Motor neuron (in vitro differentiated cells): Measurements from ENCODE around the gene FBXW12. TPM values are rescaled to one million over a fixed set of nuclear protein-coding genes. Genes with fewer than 3 reads are reported as not detected.

ENCODE experiments used
- ATAC-seq, 8 experiments: fragments of 200-7000 bp; cut with Tn5 transposase; replicated peaks in 6 of 8; 2 replicates each; pipeline ENCODE4 v1.8.0; 2021; ENCODE audit warnings: mild to moderate bottlenecking in 8 of 8, moderate library complexity in 8 of 8
- H3K27ac ChIP-seq, 2 donors: fragments of 250-450 bp; sonication (Bioruptor Pico); 2 replicates each; pipeline ENCODE4 v1.9.0; 2021; ENCODE audit warnings: antibody characterized with exemption in 2 of 2, mild to moderate bottlenecking in 2 of 2, moderate library complexity in 1 of 2
- H3K4me1 ChIP-seq, 2 donors: fragments of 250-450 bp; sonication (Bioruptor Pico); replicated peaks in 1 of 2; 2 replicates each; pipeline ENCODE4 v1.6.1; 2021; ENCODE audit warnings: antibody characterized with exemption in 2 of 2, mild to moderate bottlenecking in 2 of 2, moderate library complexity in 1 of 2
- H3K4me3 ChIP-seq, 5 donors: fragments of 250-450 bp; sonication (Bioruptor Pico); 2 replicates each; pipeline ENCODE4 v1.9.0; 2021; ENCODE audit warnings: antibody characterized with exemption in 5 of 5, mild to moderate bottlenecking in 5 of 5, moderate library complexity in 4 of 5
- WGBS, 10 experiments: fragments of 450-650 bp; shearing (Covaris generic); methylation state at CpG; one replicate each; pipeline ENCODE4 v1.0.0; 2022; 5-methylcytosine and 5-hydroxymethylcytosine counted together
- in situ Hi-C, 9 experiments: fragments of 400-800 bp; cut with MboI; loops; one replicate each; pipeline ENCODE4 v1.15.0; 2021; ENCODE audit warnings: low sequenced_read_pairs in 9 of 9, low pct_unique_long_range_greater_than_20kb in 2 of 9; ENCODE audit not compliant: unreplicated experiment in 9 of 9
- total RNA-seq, 8 experiments: library from RNA; unstranded; fragments of 300-600 nt; gene quantifications; 2 replicates each; pipeline versions ENCODE4 v1.2.3 to v1.2.4, GENCODE V29; 2022

FBXW12 gene
- total RNA-seq, 8 experiments from 2014 or later: 0.15 to 0.96 (median 0.38) TPM; not detected in 1

GRCh38 chr3:48423241-48423882 is 51.3 kb downstream of the FBXW12 start:
- 67 to 95% (median 80%) methylated on average over 3 to 5 of the region's 25 CpGs; no CpG with 5 or more reads in 6 of the 10 experiments for WGBS, 10 experiments
- Histone ChIP-seq H3K4me1 (peaks cover 27 to 33% of the 10 kb centered on the region in 2 donors), H3K27ac (no peak overlapping the region), H3K4me3 (no peak overlapping the region)
- in situ Hi-C loops: no loop called here
- ATAC-seq: no peak

DNA sequence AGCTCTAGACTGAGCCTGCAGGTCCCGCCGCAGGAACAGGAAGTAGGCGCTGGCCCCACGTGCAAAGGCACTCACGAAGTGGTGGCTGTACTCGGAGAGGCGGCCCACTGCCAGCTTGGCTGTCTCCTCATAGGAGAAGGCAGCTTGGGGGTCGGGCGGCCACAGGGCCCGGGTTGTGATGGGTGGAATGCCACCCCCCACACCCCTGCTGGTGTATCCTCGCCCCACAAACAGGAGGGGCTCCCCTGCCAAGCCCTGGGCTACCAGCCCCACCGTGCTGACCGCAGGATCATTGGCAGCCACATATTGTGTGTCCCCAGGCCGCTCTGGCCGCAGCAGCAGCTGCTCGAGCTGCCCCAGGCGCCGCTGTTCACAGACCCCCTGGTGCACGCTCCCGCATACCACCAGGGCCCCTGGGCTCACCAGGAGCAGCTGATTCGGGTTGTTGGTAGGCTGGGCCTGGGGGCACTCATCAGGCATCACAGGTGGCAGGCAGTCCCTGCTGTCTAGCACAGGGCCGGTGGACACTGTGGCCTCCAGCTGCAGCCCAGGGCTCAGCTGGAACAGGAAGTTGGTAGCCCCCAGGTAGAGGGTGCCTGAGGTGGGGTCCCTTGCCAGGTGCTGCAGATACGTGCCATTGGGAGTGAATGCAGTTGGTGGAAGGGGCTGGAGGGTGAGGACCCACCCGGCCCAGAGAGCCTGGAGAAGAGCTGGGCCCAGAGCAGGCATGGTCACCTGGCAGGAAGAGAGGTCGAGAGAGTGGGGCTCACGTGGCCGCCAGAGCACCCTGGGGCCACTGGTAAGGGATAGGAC is 52.1 kb downstream of the FBXW12 start:
- no peak overlapping the region for H3K27ac ChIP-seq
- no peak for ATAC-seq
- H3K4me3 ChIP-seq: no peak overlapping the region
- 91 to 100% (median 94%) methylated on average over 2 to 6 of the region's 27 CpGs; no CpG with 5 or more reads in 6 of the 10 experiments for WGBS, 10 experiments
- in situ Hi-C loops: no loop called here
- peaks cover 27 to 34% of the 10 kb centered on the region in 2 donors for H3K4me1 ChIP-seq

DNA sequence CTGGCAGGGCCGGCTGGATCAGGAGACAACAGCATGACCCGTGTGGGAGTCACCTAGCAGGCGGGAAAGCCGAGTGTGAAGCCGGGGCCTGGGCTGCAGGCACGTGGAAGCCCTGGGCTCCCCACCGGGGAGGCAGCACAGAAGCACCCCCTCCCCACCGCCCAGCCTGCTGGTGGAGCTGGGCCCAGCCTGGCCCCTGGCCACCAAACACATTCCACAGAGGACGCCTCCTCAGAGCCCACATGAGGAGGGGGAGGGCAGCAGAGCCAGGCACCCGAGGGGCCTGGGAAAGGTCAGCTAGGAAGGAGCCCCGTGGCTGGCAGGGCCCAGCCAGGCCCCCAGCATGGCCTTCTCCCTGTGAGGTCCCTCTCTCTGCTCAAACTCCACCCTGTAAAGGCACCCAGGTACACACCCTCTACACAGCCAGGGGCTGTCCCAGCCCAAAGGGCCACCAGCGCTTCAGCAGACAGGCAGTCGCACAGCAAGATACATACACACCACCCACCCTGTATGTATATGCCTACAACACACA is 53.3 kb downstream of the FBXW12 start:
- Histone ChIP-seq H3K27ac (no peak overlapping the region), H3K4me1 (peaks cover 31 to 37% of the 10 kb centered on the region in 2 donors), H3K4me3 (no peak overlapping the region)
- peak in 4 of 8 experiments; percentile 1 to 11 (median 8) for ATAC-seq
- in situ Hi-C loops: loop anchor here in 5 of 9 experiments (25.0 kb wide), 2 partner anchors 163 to 188 kb away; partner anchors contain the start of gene ZNF589 (in 1 of the 5)
- WGBS, 10 experiments: 72 to 100% (median 80%) methylated on average over 1 to 4 of the region's 13 CpGs; no CpG with 5 or more reads in 7 of the 10 experiments

GRCh38 chr3:48426401-48426909 is 54.4 kb downstream of the FBXW12 start:
- peaks cover 31 to 37% of the 10 kb centered on the region in 2 donors for H3K4me1 ChIP-seq
- in situ Hi-C loops: loop anchor here in 5 of 9 experiments (25.0 kb wide), 2 partner anchors 164 to 189 kb away; partner anchors contain the start of gene ZNF589 (in 1 of the 5)
- WGBS, 10 experiments: 26 to 100% (median 78%) methylated on average over 1 to 6 of the region's 11 CpGs; no CpG with 5 or more reads in 4 of the 10 experiments
- no peak overlapping the region for H3K27ac ChIP-seq
- ATAC-seq: peak in 1 of 8 experiments; percentile 1
- no peak overlapping the region for H3K4me3 ChIP-seq

- Histone ChIP-seq H3K27ac (no peak overlapping the region), H3K4me3 (peak overlapping the region in 2 of 5 donors; percentile 4 to 88), H3K4me1 (peaks cover 31 to 37% of the 10 kb centered on the region in 2 donors)
- 33 to 100% (median 62%) methylated on average over 1 to 6 of the region's 8 CpGs; no CpG with 5 or more reads in 2 of the 10 experiments for WGBS, 10 experiments
- in situ Hi-C loops: loop anchor here in 5 of 9 experiments (25.0 kb wide), 2 partner anchors 165 to 190 kb away; partner anchors contain the start of gene ZNF589 (in 1 of the 5)
- peak in 3 of 8 experiments; percentile 2 to 11 (median 6) for ATAC-seq
Measured at GRCh38 chr3:48426944-48427629, 55.1 kb downstream of the FBXW12 start.

DNA sequence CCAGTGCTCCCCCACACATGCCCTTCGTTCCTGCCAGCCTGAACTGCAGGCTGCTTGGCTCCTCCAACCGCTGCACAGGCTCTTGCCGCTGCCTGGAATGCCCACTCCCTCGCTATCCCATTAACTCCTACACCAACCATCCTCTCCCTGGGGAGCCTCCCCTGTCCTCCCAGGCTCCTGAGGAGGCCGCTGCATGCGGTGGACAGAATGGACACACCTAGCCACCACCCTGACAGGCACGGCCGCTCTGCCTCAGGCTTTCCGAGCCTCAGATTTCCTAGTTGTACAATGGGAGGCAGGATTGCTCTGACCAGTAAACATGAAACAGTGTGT is 55.6 kb downstream of the FBXW12 start:
- WGBS, 10 experiments: 36 to 80% (median 80%) methylated on average over 1 to 6 of the region's 9 CpGs; no CpG with 5 or more reads in 7 of the 10 experiments
- Histone ChIP-seq H3K4me1 (peaks cover 31 to 37% of the 10 kb centered on the region in 2 donors), H3K27ac (no peak overlapping the region), H3K4me3 (peak overlapping the region in 3 of 5 donors; percentile 4 to 93 (median 88))
- peak in 2 of 8 experiments; percentile 0 to 2 for ATAC-seq
- in situ Hi-C loops: loop anchor here in 5 of 9 experiments (25.0 kb wide), 2 partner anchors 165 to 190 kb away; partner anchors contain the start of gene ZNF589 (in 1 of the 5)

GRCh38 chr3:48428088-48428571 is 56.1 kb downstream of the FBXW12 start:
- Histone ChIP-seq H3K27ac (peak overlapping the region; percentile 93 to 94), H3K4me1 (peaks cover 31 to 37% of the 10 kb centered on the region in 2 donors), H3K4me3 (peak overlapping the region; percentile 82 to 93 (median 88))
- 13 to 67% (median 20%) methylated on average over 1 to 6 of the region's 7 CpGs; no CpG with 5 or more reads in 6 of the 10 experiments for WGBS, 10 experiments
- ATAC-seq: no peak
- in situ Hi-C loops: loop anchor here in 5 of 9 experiments (25.0 kb wide), 2 partner anchors 166 to 191 kb away; partner anchors contain the start of gene ZNF589 (in 1 of the 5)

GRCh38 chr3:48428572-48429316 is 56.7 kb downstream of the FBXW12 start:
- peak; percentile 0 to 64 (median 52) for ATAC-seq
- in situ Hi-C loops: loop anchor here in 5 of 9 experiments (25.0 kb wide), 2 partner anchors 166 to 191 kb away; partner anchors contain the start of gene ZNF589 (in 1 of the 5)
- Histone ChIP-seq H3K4me1 (peaks cover 31 to 37% of the 10 kb centered on the region in 2 donors), H3K27ac (peak overlapping the region; percentile 93 to 94), H3K4me3 (peak overlapping the region; percentile 82 to 93 (median 88))
- 0% methylated on average over 2 of the region's 60 CpGs; no CpG with 5 or more reads in 9 of the 10 experiments for WGBS, 10 experiments

DNA sequence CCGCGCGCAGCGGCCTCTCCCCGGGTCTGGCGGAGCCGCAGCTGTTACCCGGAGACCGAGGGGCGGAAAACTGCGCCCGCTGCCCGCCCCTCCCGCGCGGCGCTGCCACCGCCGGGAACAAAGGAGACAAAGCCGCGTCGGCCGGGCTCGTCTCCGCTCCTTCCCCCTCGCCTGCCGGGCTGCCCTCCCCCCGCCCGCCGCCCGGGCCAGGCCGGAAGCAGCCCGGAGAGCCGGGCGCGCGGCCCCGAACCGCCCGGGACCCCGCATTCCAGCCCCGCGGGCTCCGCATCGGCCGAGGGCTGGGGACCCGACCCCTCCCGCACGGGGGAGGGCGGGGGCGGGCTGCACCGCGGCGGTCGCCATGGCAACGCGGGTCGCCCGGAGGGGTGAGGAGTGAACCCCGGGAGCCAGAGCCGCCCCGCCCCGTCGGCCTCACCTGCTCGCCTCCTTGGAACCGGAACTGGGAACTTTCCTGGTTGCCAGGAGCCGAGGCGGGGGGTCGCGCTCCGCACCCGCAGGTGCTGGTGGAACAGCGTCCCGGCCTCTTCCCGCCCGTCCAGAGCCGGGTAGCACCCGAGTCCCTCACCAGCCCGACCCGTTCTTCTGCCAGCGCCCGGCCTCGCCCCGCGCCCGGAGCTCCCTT is 57.4 kb downstream of the FBXW12 start:
- H3K4me1 ChIP-seq: peaks cover 31 to 37% of the 10 kb centered on the region in 2 donors
- in situ Hi-C loops: loop anchor here in 5 of 9 experiments (25.0 kb wide), 2 partner anchors 167 to 192 kb away; partner anchors contain the start of gene ZNF589 (in 1 of the 5)
- peak overlapping the region; percentile 93 to 94 for H3K27ac ChIP-seq
- ATAC-seq: peak; percentile 11 to 77 (median 70)
- peak overlapping the region; percentile 82 to 93 (median 88) for H3K4me3 ChIP-seq
- WGBS, 10 experiments: no CpG with 5 or more reads among the region's 86 CpGs

- in situ Hi-C loops: loop anchor here in 7 of 9 experiments (10.0 to 25.0 kb wide), 4 partner anchors 155 to 193 kb away; partner anchors contain the start of gene ZNF589 (in 1 of the 7)
- Histone ChIP-seq H3K4me1 (peaks cover 31 to 34% of the 10 kb centered on the region in 2 donors), H3K27ac (peak within 1 kb of the TSS; percentile 93 to 94), H3K4me3 (peak within 1 kb of the TSS; percentile 82 to 93 (median 88))
- ATAC-seq: peak; percentile 0 to 45 (median 18)
- WGBS, 10 experiments: 7 to 80% (median 52%) methylated on average over 1 to 4 of the region's 15 CpGs; no CpG with 5 or more reads in 5 of the 10 experiments
Measured at GRCh38 chr3:48429960-48430707, 58.1 kb downstream of the FBXW12 start, which contains the start of gene PLXNB1. Gene PLXNB1 (minus strand): TSS chr3:48430086. CDS start chr3:48424611, 5,475 bp downstream.
